NCI-H345 treated with DMSO at 0.1 percent for 48 hours (cell line): ENCODE measurements around the gene FBXO3.

Experiments used
- DNase-seq: peaks from one replicate; lab custom pipeline; 2025; ENCODE audit not compliant: unreplicated experiment; lab: John Stamatoyannopoulos, UW

Gene FBXO3

DNA sequence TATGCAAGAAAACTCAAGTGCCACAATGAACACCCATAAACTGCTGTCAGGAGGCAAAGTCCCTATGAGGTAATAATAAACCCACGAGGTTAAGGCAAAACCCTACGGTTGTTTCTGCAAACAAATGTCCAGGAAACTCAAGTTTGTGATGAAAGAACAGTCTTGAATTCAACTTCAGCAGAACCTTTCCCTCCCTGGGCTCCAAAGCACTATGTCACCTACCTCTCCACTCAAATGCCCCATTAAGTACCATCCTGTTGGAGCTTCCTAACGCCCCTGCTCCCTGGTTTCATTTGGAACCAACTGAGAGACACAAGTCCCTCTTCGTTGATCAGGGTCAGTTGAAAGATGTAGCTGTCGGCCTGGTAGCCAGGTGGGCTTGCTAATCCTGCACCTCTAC is 71.1 kb downstream of the FBXO3 start:
- no peak for DNase-seq

DNA sequence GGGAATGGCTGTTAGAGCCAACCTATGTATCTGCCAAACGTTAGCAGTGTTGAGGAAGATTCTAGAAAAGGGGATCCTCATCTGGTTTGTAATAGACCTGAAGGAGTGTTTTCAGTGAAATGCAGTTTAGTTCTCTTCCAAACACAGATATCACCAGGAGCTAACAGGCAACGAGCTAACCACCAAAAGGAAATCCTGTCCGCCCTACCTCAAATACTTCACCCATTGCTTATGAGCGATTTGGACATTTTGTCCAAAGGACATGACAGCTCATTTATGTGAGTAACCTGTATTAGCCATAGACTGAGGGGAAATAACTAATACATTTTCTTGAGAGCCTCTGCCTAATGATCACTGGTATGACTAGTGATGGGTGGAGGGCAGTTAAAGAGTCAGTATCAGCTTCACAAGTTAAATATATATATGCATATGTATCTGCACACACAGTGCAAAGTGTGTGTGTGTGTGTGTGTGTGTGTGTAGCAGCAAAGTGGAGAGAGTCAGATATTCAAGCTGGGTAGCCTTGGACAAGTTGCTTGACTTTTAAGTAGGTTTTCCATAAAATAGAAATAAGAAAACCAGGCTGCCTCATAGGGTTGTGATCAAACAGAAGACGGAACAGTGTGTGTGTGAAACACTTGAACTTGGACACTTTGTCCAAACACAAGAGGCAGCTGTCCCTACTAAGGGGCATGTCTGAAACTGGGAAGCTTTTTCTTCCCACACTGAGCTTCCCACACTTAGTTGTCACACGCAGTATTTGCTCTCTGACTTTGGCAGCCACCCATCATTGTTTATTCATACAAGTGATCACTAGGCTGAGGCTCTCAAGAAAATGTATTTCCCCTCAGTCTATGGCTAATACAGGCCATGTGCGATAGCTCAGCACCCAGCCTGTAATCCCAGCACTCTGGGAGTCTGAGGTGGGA is 72.8 kb downstream of the FBXO3 start:
- peak; percentile 66 for DNase-seq

DNA sequence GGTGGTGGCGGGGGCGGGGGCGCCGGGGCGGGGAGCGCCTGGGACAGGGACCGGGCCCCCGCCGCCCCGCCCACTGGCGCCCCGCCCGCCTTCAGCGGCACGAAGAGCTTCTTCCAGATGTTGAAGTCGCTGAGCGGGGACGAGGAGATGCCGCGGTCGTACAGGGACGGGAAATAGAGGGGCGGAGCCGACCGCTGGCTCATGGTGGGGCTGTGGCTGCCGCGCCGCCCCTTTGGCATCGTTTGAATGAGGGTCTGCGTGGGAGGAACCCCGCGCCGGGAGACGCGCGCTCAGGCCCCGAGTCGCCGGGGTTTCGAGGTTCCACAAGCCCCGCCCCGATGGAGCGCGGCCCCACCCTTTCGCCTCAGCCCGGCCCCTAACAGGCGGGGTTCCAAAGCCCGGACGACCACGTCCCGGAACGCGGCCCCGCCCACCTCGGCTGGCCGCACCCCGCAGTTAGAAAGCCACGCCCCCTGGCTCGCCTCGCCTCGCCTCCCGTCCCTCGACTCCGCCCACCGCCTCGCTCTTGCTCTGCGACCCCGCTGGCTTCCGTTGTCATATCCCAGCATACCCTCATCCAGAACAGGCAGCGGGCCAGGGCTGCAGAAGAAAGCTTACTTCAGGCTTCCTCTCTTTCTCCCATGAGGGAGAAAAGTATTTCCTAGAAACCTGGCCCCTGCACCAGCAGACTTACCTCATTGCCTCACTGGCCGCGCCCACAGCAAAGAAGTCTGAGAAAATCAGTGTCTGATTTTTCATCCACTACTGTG is 73.6 kb downstream of the FBXO3 start, which contains the start of gene C11orf91:
C11orf91 (minus strand) TSS at position 325 of the 770 bp plus-strand sequence; CDS start at position 239, 86 bp downstream.
- peak; percentile 94 for DNase-seq

DNA sequence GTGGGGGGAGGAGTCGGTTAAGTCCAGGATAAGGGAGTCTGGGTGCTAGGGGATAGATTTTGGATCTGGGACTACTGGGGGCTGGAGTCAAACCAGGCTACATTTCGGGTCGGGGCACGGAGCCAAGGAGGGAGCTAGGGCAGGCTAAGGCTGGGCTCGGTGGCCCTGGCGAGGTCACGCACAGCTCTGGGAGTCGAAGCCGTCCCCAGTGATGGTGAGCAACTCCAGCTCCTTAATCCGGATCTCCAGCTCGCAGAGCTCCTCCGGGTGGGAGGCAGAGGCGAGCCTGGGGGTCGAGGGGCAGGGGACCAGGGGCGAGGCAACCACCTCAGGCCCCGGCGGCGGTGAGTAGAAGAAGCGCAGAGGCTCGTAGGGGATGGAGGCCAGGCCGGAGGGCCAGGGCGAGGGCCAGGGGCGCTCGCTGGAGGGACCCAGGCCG is 74.2 kb downstream of the FBXO3 start:
- DNase-seq, result no peak

DNA sequence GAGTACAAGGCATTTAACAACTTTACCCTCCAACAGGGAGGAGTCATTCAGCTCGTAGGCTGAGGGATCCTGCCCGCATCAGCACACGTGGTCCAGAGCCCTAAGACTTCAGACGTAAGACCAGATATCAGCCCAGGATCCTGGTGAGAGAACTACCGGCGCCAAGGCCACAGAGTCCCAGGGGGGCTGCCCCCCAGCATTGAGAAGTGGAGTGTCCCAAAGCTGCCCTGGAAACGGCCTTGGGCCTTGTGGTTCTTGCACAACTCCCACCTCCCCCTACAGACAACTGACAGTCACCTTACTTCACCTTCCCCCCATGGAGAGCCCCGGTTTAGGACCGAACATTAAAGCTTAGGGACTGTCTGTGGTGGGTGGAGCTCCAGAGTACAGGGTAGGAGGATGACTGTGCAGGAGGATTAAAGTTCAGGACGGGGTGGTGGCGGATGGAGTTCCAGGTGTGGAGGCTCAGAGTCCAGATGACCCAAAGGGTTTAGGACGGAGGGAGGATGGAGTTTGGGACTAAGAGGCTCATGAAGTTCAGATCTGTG is 74.7 kb downstream of the FBXO3 start:
- no peak for DNase-seq

DNA sequence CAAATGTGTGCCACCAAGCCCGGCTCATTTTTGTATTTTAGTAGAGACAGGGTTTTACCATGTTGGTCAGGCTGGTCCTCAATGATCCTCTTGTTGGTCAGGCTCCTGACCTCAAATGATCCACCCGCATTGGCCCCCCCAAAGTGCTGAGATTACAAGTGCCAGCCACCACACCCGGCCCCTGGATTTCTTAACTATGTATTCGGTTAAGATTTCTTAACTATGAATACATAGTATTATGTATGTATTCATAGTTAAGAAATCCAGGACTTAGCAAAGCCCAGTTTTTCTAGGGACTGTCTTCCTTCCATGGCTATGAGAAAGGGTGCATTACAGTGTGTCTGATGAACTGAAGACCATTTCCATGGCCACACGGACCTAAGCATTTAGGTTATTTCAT is 75.4 kb downstream of the FBXO3 start:
- DNase-seq, result no peak

DNA sequence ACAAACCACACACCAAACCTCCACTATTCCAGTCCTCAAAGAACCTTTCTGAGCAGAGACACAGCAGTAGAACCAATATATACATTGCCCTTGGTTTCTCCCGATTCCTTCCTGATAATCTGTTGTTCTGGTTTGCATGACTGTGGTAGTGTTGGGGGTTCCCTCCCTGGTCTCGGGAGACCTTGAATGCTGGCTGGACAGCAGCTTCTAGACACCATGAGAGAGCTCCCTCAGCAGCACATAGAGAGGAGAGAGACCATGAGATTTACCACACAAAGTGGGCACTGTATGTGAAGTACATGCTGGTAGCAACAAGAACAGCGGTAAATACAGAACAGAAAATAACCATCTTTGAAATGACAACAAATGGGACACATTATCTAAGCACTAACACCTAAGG is 76.3 kb downstream of the FBXO3 start:
- DNase-seq, result no peak

DNA sequence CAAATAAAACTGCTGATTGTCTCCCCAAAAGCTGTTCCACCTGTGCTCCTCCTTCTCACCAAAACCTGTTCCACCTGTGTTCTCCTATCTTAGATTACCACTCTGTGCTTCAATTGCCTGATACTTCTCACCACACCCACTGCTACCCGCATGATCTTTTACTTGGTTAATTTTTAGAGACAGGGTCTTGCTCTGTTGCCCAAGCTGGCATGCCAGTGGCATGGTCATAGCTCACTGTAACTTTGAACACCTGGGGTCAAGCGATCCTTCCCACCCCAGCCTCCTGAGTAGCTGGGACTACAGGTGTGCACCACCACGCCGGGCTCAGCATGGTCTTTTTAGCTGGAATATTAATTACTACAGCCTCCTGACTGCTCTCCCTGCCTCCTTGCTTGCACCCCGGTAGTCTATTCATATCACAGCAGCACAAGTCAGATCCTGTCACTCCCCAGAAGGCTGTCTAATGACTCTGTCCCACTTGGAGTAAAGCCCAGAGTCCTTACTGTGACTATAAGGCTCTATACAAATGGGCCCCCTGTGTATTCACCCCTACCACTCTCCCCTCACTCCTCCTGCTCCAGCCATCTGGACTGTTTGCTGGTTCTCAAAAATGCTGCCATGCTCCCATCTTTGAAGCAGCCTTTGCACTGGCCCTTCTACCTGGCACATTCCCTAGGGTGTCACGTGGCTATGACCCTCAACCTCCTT is 77.2 kb downstream of the FBXO3 start:
- DNase-seq, result no peak

DNA sequence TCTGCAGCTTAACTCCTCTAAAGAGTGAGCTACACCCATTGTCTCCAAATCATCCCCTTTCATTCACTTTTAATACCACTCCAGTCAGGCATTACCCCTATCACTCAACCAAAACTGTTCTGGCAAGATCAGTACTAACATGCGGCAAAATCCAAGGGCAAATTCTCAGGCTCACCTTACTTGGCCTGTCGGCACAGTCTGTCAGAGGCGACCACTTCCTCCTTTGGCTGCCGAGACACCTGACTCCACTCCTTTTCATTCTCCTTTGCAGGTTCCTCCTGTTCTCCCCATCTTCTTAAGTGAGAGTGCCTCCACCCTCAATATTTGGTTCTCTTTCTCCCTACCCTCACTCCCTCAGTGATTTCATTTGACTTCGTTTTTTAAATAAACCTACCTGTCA is 77.9 kb downstream of the FBXO3 start:
- DNase-seq, result no peak

DNA sequence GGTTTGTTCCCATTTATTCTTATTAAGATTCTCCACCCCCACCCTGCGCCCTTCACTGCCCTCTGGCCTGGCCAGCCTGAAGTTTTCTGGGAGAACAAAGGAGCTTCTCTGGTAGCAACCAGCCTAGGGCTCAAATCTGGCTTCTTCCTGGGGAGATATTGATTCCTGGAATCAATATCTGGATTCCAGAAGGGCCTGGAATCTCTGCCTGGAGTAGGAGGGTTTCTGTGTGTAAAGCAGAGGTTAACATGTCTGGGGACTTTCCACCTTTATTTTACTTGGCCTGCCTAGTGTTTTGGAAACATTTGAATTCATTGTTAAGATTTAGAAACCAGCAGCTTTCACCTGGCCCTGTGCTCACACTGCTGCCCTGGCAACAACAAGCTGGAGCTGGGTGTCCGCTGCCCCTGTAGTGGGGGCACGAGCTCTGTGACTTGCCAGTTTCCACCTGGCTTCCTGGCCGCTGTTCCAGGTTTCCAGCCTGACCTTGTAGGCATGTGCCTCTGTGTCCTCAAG is 79.2 kb downstream of the FBXO3 start:
- no peak for DNase-seq

DNA sequence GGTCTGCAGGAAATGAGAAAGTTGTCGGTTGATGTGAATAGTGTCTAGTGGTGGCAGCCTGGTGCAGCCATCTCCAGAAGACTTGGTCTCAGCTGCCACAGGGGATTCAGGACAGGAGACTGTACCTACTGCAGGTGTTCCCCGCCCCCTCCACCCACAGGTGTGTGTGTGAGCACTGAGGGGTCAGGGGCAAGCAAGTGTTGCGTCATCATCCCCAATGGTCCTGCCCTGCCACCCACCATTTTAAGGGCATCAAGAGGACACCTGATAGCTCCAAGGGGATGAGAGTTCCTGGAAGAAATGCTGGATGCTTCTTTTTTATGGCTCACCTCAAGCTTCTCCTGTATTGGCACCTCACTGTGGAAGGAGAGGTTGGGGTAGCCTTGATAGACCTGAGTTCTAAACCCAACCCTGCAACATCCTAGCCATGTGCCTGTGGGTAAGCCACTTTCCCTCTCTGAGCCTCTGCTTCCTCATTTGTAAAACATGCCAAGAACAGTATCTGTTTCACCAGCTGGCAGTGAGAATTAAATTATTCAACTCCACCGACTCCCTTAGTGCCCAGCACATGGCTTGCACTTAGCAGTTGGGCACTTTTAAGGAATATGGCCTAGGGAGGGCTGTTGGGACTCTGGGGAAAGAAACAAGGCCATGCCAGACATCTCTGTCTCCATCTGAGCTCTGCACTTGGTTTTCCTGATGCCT is 79.8 kb downstream of the FBXO3 start:
- DNase-seq, result no peak

DNA sequence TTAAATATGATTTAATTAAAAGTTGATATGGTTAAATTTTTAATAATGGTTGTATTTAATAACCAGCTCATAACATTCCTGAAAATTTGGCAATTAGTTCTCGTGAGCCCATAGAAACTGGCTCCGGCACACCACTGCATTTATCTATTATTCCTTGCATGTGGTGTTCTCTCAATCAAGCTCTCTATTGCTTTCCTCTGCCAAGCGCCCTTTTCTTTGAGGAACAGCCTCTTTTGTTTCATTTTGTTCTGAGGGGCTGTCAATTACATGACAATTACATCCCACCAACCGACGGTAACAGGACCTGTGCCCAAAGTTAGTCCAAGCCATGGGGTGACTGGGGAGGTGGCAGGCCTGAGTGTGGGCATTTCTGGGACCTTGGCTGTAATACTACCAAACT is 81.8 kb downstream of the FBXO3 start:
- no peak for DNase-seq

DNA sequence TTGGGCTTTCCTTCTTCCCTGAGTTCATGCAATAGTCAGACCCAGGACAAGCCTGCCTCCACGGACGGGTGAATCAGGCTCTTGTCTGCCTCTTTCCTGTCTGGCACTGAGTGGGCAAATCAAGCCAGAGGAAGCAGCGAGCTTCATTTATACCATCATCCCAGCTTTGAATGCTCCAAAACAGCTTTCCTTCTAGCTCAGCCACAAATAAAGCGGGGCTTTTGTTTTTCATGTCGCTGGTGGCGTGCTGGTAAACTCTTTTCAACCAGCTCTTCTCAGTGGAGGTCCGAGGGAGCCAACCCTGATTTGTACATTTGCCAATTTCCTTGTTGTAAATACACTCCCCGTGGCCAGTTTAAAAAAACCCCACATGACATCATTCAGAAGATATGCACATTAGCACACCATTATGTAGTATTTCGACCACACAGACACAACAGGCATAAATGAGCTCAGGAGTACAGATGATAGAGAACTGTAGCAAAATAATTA is 82.3 kb downstream of the FBXO3 start:
- DNase-seq, result peak; percentile 50

DNA sequence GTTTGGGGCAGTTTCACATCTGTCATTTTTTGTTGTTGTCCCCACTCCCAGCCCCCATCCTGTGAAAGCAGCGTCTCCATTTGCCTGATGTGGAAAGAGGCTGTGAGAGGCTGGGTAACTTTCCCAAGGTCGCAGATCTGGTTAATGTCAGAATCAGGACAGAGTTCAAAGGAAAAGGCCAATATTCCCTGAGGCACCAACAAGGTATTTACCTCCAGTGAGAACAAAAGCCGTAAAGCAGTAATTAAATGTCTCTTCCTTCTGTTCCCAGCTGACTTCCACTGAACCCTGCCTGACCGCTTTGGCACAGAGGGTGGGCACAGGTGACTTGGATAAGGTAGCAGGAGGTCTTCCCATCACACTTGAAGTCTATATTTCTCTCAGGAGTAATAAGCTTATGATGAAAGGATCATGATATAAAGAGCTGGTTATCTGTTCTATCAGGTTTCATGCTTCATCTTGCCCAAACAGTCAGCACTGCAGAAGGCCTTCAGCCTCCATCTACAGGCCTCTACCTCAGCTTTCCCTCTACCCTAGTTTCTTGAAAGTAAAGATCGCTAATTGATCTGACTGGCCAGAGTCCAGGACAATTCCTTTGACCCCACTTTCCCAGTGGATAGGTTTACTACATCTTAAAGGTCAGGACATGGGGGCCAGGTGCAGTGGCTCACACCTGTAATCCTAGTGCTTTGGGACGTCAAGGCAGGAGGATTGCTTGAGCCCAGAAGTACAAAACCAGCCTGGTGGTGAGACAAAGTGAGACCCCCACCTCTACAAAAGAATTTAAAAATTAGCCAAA is 83.1 kb downstream of the FBXO3 start:
- DNase-seq, result peak; percentile 17
